ENCODE results near the gene RPL22.

The RPL22 gene

DNA sequence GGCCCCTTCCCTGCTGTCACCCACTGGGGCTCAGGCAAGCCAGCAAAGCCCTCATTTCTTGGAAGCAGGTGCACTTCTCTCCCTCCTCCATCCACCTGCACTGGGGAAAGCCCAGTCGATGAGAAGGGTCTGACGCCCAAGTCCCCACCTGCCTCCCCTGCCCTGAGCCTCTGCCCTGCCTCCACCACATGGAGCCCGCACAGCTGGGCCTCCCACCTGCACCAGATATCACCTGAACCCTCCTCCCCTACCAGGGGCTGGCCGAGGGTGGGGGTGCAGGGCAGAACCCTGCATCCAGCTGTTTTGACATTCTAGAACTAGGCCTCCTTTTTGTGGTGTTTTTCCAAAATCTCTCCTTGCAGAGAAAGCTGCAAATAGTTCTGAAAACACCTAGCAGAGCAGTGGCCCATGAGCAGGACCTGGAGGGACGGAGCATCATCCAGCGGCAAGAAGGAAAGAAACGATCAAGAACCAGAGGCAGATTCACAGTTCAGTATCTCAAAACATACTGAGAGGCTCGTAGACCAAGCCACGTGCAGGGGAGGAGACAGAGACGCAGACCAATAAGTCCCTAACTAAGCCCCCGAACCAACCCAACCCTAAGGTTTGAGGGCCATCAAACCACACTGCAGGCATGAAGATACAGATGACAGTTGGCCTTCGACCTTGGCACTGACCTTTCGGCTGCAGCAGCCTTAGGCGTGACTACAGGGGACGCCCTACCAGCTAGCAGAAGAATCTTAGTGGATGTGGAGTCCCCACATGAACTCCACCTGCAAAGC, 36.0 kb downstream of the RPL22 start:
- Histone ChIP-seq H3K79me2 (ENCODE audit: control insufficient read depth, low read length) (no peaks in the 10 kb centered on the region), H3K4me2 (ENCODE audit: low read length) (no peak overlapping the region), H3K9me2 (replicated peaks; ENCODE audit: control insufficient read depth, low read length) (no peaks in the 10 kb centered on the region), H3K36me3 (ENCODE audit: control insufficient read depth, low read length) (no peaks in the 10 kb centered on the region), H3K9me3 (ENCODE audit: control insufficient read depth, insufficient read depth, low read length) (no peaks in the 10 kb centered on the region), H3K4me3 (ENCODE audit: low read length) (no peak overlapping the region), H3F3A (ENCODE audit: control insufficient read depth, insufficient read depth) (no peaks in the 10 kb centered on the region), H3K27me3 (ENCODE audit: control insufficient read depth, low read length) (no peaks in the 10 kb centered on the region), H3K27ac (ENCODE audit: low read depth, low read length) (no peak overlapping the region), H3K4me1 (ENCODE audit: control insufficient read depth, low read length) (no peaks in the 10 kb centered on the region), H4K20me1 (ENCODE audit: control insufficient read depth, insufficient read depth, low read depth, low read length) (no peaks in the 10 kb centered on the region)
- TF ChIP-seq EZH2phosphoT487 (IDR thresholded peaks at IDR 0.05; ENCODE audit: borderline replicate concordance, low read length), result no peak
- no peak for TF ChIP-seq CTCF (IDR thresholded peaks at IDR 0.05; ENCODE audit: low read depth, low read length, poor library complexity, severe bottlenecking)

DNA sequence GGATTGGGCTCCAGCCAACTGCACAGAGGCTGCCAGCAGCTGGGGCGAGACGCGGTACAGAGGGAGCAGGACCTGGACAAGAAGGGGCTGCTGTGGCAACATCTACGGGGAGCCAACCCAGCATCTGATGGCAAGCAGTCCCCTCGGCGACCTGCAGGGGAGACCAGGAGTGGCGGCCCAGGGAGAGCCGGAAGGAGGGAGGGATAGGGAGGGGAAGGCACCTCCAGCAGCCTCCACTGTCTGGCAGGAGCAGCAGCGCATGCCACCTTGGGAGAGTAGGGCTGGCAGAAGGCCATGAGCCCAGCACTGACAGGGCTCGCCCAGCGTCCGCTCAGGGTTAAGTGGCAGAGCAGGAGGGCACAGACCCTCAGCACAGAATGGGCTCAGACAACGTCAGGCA, 36.6 kb downstream of the RPL22 start:
- Histone ChIP-seq H4K20me1 (ENCODE audit: control insufficient read depth, insufficient read depth, low read depth, low read length) (no peaks in the 10 kb centered on the region), H3K79me2 (ENCODE audit: control insufficient read depth, low read length) (no peaks in the 10 kb centered on the region)

GRCh38 chr1:6162341-6162740, 37.1 kb downstream of the RPL22 start:
- Histone ChIP-seq H3K4me2 (ENCODE audit: low read length) (no peak overlapping the region), H3K27ac (ENCODE audit: low read depth, low read length) (no peak overlapping the region), H3K4me1 (ENCODE audit: control insufficient read depth, low read length) (no peaks in the 10 kb centered on the region), H3K27me3 (ENCODE audit: control insufficient read depth, low read length) (no peaks in the 10 kb centered on the region), H3F3A (ENCODE audit: control insufficient read depth, insufficient read depth) (no peaks in the 10 kb centered on the region), H4K20me1 (ENCODE audit: control insufficient read depth, insufficient read depth, low read depth, low read length) (no peaks in the 10 kb centered on the region), H3K4me3 (ENCODE audit: low read length) (no peak overlapping the region), H3K79me2 (ENCODE audit: control insufficient read depth, low read length) (no peaks in the 10 kb centered on the region), H3K36me3 (ENCODE audit: control insufficient read depth, low read length) (no peaks in the 10 kb centered on the region), H3K9me2 (replicated peaks; ENCODE audit: control insufficient read depth, low read length) (no peaks in the 10 kb centered on the region), H3K9me3 (ENCODE audit: control insufficient read depth, insufficient read depth, low read length) (no peaks in the 10 kb centered on the region)
- TF ChIP-seq EZH2phosphoT487 (IDR thresholded peaks at IDR 0.05; ENCODE audit: borderline replicate concordance, low read length) (no peak), CTCF (IDR thresholded peaks at IDR 0.05; ENCODE audit: low read depth, low read length, poor library complexity, severe bottlenecking) (no peak)

More for the DNA sequence above, 36.6 kb downstream of the RPL22 start:
- Histone ChIP-seq H3F3A (ENCODE audit: control insufficient read depth, insufficient read depth) (no peaks in the 10 kb centered on the region), H3K27ac (ENCODE audit: low read depth, low read length) (no peak overlapping the region), H3K9me2 (replicated peaks; ENCODE audit: control insufficient read depth, low read length) (no peaks in the 10 kb centered on the region), H3K4me2 (ENCODE audit: low read length) (no peak overlapping the region), H3K4me1 (ENCODE audit: control insufficient read depth, low read length) (no peaks in the 10 kb centered on the region), H3K36me3 (ENCODE audit: control insufficient read depth, low read length) (no peaks in the 10 kb centered on the region), H3K27me3 (ENCODE audit: control insufficient read depth, low read length) (no peaks in the 10 kb centered on the region), H3K4me3 (ENCODE audit: low read length) (no peak overlapping the region), H3K9me3 (ENCODE audit: control insufficient read depth, insufficient read depth, low read length) (no peaks in the 10 kb centered on the region)
- TF ChIP-seq CTCF (IDR thresholded peaks at IDR 0.05; ENCODE audit: low read depth, low read length, poor library complexity, severe bottlenecking) (no peak), EZH2phosphoT487 (IDR thresholded peaks at IDR 0.05; ENCODE audit: borderline replicate concordance, low read length) (no peak)

All from DOHH2 (cell line).